Posterior cingulate gyrus (tissue), 11 donors: ENCODE measurements around the gene PIN1.
A peak's percentile ranks its signal among the peaks of the same experiment; 100 is the strongest.

Experiments
- DNase-seq, 10 donors: peaks; one replicate each; pipeline versions ENCODE4 v3.0.0 to v3.0.0-alpha.2; 2020 to 2021; ENCODE audit warnings: mixed read lengths in 3 of 10
- intact Hi-C: fragments of 100-400 bp; cut with DNase I; formaldehyde crosslinking; loops from one replicate; pipeline ENCODE4 v1.15.1; 2023

Gene PIN1

DNA sequence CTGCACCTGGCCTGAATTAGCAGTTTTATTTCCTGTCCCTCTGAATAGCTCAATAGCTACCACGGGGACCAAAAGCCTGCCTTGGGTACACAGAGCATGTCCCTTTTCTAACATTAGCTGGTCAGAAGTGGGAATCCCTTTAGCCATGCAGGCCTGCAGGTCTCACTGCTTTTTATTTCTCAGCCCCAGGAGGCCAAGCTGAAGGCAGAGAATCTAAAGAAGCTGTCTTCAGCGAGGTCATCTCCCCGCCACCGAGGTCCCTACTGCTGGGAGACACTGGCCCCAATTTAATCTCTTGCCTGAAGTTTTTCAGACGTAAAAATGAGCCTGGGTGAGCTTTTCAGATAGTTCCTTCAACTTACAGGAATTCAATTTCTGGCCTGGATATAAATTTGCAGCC lies 40.7 kb downstream of the PIN1 start:
- intact Hi-C loops: no loop called here
- DNase-seq: no peak

DNA sequence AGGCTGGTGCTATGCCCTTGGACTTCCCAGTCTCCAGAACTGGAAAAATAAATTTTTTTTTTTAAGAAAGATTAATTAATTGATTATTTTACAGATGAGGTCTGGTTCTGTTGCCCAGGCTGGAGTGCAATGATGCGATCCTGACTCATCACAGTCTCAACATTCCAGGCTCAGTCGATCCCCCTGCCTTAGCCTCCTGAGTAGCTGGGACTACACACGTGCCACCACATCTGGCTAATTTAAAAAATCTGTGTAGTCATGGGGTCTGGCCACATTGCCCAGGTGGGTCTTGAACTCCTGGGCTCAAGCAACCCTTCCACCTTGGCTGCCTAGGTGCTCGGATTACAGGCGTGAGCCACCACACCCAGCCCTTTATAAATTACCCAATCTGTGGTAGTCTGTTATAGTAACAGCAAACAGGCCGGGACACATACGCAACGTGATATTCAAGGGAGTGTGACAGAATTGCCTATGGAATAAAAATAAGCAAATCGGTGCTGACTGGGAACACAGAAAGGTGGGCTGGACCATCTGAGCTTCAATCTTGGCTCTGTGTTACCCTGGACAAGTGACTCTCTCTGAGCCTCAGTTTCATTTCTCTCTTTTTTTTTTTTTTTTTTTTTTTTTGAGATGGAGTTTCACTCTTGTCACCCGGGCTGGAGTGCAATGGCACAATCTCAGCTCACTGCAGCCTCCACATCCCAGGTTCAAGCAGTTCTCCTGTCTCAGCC lies 42.8 kb downstream of the PIN1 start:
- intact Hi-C loops: no loop called here
- DNase-seq: no peak

DNA sequence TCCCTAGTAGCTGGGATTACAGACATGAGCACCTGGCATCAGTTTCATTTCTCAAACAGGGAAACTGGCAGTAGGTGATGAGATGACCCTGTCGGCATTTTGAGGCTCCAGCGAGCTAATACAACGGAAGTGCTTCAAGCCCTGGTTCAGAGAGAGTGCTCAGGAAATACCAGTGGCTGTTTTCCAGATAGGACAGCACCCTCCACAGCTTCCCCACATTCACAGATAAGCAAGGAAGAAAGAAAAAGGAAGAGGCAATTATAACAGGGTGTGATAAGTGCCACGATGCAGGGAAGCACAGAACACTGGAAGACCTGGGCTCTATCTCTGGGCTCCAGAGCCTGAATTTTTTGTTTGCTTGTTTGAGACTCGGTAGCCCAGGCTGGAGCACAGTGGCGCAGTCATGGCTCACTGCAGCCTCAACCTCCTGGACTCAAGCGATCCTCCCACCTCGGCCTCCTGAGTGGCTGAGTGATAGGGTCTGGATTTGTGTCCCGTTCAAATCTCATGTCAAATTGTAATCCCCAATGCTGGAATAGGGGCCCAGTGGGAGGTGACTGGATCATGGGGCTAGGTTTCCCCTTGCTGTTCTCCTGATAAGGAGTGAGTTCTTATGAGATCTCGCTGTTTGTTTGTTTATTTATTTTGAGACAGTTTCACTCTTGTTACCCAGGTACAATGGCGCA lies 43.5 kb downstream of the PIN1 start:
- no peak for DNase-seq
- intact Hi-C loops: no loop called here

DNA sequence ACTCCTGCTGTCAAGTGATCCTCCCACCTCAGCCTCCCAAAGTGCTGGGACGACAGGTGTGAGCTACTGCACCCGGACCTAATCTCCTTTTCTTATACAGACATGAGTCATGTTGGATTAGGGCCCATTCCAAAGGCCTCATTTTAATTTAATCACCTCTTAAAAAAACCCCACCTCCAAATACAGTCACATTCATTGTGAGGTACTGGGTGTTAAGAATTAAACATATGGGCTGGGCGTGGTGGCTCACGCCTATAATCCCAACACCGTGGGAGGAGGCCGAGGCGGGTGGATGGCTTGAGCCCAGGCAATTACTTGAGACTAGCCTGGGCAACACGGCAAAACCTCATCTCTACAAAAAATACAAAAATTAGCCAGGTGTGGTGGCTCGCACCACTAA lies 46.6 kb downstream of the PIN1 start:
- intact Hi-C loops: no loop called here
- DNase-seq: peak in 4 of 10 donors; percentile 34 to 89 (median 86)

DNA sequence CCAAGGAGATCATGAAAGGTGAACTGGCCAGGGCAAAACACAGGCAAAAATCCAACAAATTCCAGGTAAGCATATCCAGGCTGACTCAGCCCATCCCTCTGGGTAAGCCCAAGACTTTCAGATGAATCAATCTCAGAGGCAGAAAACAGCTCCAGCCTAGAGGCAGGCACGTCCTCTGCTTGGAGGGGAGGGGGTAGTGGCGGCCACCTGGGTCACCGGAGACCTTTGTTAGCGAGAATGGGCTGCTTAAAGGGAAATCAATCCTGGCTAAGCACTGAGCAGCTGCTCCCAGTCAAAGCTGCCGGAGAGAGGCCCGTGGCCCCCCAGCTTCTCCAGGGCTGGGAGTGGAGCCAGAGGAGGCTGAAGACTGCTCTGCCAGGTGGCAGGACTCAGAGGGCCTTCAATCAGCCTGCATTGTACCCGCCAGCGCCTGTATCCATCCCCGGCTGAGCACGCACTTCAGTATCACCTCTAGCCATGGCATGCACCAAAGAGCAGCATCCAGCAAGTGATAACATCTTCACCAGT lies 48.2 kb downstream of the PIN1 start:
- intact Hi-C loops: no loop called here
- DNase-seq: peak in 9 of 10 donors; percentile 27 to 94 (median 51)

DNA sequence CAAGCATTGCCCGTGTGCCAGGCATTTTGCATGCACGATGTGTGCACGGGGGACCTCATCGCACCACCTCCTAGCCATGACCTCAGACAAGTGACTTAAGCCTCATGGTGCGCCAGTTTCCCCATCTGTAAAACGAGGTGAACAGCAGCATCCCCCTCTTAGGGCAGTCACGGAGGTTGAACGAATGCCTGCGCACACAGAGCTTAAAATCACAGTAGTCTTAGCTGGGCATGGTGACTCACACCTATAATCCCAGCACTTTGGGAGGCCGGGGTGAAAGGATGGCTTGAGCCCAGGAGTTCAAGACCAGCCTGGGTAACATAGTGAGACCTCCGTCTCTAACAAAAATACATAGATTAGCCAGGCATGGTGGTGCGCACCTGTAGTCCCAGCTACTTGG lies 48.6 kb downstream of the PIN1 start:
- intact Hi-C loops: no loop called here
- DNase-seq: no peak

DNA sequence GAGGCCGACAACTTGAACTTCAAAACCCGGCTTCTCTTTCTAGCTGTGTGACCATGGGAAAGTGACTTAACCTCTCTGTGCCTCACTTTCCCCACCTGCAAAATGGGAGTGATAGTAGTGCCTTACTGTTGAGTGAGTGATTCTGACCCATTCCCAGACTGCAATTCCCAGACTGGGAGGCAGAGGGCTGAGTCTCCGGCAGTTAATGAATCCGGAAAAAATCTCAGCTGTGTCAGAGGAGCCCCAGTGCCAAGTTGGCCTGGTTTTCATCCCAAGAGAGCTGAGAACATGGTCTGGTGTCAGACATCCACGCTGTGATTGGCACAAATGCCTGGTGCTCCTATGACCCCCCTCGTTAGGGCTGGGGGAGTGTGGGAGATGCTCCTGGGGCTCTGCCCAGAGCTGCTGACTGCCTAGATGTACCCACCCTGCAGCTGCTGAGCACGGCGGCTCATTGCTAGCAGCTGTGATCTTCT lies 50.0 kb downstream of the PIN1 start:
- DNase-seq: peak; percentile 33 to 92 (median 60)
- intact Hi-C loops: no loop called here

DNA sequence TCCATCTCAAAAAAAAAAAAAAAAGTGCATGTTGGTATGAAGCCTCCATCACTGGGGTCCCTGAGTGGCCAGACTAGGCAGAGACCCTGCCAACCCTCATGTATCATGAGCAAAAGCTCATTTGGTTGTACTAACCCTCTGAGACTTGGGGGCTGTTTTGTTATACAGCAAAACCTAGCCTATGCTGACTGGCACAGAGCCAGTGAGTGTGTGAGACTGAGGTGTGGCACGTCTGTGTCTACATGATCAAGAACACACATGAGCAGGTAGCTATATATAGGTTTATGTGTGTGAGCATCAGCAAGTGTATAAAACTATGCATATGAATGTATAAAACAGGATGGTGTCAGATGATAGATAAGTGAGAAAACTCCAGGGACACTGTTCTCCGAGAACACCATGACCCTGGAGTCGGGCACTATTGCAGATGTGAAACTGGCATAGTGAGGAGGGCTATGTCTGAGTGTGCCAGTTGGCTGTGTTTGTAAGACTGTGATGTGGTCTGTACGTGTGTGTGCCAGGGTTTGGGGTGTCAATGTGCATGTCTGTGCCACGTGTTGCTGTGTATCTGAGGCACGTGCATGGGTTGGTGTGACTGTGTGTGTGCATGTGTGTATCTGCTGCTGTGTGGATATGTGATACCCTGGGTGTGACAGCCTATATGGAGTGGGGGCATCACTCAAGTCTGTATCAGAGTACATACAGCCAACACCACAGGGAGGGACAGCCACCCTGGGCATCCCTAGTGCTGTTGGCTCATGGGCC lies 56.7 kb downstream of the PIN1 start:
- no peak for DNase-seq
- intact Hi-C loops: no loop called here
